SK-N-DZ (cell line): ENCODE results near the gene FBXO17.
"Not testable (repeated sequence)": the region's sequence is repeated elsewhere in the genome, so short reads cannot be mapped to it uniquely, and the experiment has no call there.

Source experiments
- DNase-seq: peaks from one replicate; pipeline ENCODE4 v3.0.0-alpha.2; 2015; ENCODE audit warnings: low spot score

FBXO17 gene

GRCh38 chr19:38980583-38981374 is 5.2 kb upstream of the FBXO17 start:
- no peak for DNase-seq

GRCh38 chr19:38979812-38980211 is 4.3 kb upstream of the FBXO17 start:
- DNase-seq = no peak

DNA sequence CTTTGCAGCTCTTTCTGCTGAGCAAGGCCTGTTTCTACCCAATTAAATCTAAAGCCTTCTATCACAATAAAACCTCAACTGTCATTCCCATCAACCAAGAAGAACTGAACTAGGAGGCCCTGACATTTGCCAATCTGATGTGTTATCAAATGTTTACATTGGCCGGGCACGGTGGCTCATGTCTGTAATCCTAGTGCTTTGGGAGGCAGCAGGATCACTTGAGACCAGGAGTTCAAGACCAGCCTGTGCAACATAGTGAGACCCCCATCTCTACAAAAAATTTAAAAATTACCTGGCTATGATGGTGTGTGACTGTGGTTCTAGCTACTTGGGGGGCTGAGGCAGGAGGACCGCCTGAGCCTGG is 2.8 kb upstream of the FBXO17 start:
- no peak for DNase-seq

DNA sequence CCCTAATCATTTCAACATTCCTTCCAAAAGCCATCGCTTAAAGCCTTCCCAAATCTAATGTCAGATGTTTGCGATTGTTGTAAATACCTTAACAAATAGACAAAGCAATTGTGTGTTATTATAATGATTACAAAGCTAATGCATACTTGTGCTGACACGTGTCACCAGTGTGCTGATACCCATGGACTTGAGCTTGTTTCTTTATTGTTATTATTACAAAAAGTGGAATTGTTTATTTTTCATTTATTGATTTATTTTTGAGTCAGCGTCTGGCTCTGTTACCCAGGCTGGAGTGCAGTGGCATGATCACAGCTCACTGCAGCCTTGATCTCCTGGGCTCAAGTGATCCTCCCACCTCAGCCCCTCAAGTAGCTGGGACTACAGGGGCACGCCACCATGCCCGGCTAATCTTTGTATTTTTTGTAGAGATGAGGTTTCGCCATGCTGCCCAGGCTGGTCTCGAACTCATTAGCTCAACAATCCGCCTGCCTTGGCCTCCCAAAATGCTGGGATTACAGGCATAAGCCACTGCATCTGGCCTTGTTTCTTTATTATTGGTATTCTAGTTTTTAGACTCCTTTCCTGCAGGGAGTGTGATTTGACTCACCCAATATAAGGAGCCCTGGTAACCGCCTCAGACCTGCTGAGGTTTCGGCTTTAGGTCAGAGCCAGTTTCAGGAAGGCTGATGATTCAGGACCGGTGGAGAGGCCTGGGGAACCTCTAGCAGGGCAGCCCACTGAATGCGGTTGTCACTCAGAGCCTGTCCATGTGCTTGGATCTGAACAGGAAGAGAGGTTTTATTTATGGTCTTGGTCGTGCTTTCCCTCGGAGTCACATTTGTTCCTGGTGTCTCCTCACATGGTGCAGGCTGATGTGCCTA is 2.1 kb upstream of the FBXO17 start:
- DNase-seq = no peak

- DNase-seq = peak; percentile 29
Measured at GRCh38 chr19:38975861-38976271, 324 bp upstream of the FBXO17 start.

DNA sequence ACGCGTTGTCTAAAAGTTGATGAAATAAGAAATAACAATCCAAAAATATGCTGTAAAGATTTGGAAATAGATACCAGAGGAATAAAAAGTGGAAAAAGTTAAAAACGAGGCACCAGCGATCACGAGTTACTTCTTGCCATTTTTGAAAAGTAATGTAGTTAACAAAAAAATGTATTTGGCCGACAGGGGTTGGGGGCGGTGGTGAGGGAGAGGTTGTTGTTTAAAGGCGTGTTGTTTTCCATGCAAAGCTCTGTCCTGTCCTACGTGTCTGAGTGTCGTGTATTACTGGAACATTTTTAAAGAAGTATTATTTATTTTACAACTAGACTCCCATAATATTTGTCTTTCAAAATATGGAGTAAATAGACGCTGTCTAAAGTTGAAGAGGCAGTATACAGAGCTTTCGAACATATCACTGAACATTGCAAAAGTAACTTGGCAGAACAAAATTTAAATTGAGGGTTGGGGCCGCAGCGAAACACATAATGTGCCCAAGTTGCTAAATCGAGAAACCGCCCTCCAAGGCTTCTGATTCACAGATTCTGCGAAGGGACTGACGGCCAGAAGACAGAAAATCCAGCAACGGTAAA is 823 bp downstream of the FBXO17 start:
- DNase-seq = no peak

- no peak for DNase-seq
Measured at GRCh38 chr19:38971672-38972071, 3.9 kb downstream of the FBXO17 start.

DNA sequence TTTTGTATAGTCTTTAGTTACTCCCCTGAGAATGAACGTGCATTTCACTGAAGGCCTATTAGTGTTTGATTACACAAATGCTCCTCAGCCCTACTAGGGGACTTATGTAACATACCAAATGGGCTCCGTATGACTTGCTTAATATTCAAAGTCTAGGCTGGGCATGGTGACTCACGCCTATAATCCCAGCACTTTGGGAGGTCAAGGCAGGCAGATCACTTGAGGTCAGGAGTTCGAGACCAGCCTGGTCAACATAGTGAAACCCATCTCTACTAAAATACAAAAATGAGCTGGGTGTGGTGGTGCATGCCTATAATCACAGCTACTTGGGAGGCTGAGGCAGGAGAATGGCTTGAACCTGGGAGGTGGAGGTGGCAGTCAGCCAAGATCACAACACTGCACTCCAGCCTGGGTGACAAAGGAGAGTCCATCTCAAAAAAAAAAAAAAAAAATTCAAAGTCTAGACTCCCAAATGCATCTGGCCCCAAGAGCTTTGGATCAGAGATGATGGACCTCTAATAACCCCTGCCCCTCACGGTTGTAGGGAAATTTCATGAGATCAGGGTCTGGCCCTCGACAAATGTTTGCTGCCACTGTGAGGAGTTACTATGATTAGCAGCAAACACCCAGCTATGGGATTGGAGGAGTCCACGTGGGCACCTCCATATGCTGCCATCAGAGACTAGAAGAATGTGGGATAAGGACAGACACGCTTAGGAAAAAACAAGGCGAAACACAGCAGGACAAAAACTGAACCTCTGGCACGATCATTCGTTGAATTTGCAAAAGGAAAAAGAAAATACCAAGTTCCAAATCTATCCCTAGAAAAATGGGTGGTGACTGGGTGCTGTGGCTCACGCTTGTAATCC is 4.6 kb downstream of the FBXO17 start:
- no peak for DNase-seq

DNA sequence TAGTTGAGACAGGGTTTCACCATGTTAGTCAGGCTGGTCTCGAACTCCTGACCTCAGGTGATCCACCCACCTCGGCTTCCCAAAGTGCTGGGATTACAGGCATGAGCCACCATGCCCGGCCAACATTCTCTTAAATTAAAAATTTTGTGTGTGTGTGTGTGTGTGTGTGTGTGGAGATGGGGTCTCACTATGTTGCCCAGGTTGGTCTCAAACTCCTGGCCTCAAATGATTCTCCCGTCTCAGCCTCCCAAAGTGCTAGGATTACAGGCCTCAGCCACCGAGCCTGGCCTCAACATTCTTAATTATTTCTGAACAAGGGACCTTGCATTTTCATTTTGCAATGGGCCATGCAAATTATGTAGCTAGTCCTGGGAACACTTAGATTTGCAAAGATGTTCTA is 9.4 kb downstream of the FBXO17 start:
- not testable (repeated sequence) for DNase-seq

DNA sequence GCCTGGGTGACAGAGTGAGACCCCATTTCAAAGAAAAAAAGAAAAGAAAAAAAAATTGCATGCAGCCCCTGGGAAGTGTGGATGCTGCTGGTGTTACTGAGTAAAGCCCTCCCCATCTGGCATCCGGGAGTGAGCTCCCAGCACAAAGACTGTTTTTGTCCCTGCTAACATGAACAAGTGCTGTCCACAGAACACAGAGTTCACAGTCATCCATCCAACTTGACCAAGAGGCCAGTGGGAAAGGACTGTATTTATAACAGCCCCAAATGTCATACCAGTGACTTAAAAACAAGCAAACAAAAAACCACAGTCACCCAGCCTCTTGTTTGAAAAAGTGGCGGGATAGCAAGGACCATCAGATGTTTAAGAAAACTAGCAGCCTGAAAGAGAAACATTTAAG is 10.8 kb downstream of the FBXO17 start:
- no peak for DNase-seq

- DNase-seq = no peak
Measured at GRCh38 chr19:38959618-38960017, 15.9 kb downstream of the FBXO17 start.

- DNase-seq = no peak
Measured at GRCh38 chr19:38958301-38958700, 17.2 kb downstream of the FBXO17 start.

- no peak for DNase-seq
Measured at GRCh38 chr19:38956264-38956663, 19.3 kb downstream of the FBXO17 start.

DNA sequence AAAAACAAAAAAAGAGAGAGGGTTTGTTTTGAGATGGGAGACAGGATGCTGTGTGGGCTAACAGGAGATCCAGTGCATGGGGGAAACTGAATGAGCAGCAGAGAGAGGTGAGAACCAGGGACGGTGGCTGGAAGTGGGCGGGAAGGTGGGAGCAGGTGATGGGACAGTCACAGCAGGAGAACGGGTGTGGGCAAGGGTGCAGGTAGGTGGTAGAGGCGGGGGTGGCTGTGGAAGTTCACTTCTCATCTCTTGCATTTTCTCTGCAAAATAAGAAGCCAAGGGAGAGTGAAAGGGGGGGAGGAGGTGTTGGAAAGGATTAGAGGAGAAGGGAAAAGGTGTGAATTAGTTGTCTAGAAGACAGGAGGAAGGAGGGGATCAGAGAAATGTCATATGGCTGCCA is 21.9 kb downstream of the FBXO17 start:
- DNase-seq = no peak

DNA sequence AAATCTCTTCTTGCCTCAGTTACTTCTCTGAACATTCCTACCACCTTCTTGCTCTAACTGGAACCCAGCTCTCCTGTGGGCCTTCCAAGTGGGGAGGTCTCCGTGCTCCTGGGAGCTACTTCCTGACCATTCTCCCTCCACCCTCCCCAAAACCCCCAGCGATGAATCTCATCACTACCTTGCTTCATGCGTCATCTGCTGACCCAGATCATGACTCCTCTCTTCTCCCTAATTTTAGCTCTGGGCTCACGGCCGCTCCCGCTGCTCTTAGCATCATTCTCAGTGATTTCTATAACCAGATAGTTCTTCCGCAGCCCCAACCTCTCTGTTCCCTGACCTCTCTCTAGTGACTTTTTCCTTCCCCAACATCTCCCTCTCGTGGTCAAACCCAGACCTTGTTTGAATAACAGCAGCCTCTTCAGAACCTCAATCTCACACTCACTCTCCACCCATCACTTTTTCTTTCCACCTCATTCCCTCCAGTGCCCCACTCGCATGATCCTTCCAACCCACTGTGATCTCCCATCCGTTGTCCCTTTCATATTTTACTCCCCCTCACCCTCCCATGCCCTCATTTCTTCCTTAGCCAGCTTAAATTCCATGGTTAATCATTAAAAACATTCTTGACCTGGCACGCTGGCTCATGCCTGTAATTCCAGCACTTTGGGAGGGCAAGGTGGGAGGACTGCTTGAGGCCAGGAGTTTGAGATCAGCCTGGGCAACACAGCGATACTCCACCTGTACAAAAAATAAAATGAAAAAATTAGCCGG is 23.0 kb downstream of the FBXO17 start:
- peak; percentile 60 for DNase-seq

DNA sequence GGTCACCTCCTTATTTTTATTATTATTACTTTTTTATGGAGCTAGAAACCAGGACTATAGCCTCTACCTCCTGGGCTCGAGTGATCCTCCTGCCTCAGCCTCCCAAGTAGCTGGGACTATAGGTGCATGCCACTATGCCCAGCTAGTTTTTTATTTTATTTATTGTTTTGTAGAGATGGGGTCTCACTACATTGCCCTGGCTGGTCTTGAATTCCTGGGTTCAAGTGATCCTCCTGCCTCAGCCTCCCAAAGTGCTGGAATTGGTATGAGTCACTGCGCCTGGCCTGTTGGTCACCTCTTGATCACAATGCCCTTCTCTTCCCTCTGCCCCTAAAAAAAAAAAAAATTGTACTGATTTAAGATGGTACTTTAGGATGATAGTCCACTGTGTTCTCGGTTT is 24.4 kb downstream of the FBXO17 start:
- no peak for DNase-seq

DNA sequence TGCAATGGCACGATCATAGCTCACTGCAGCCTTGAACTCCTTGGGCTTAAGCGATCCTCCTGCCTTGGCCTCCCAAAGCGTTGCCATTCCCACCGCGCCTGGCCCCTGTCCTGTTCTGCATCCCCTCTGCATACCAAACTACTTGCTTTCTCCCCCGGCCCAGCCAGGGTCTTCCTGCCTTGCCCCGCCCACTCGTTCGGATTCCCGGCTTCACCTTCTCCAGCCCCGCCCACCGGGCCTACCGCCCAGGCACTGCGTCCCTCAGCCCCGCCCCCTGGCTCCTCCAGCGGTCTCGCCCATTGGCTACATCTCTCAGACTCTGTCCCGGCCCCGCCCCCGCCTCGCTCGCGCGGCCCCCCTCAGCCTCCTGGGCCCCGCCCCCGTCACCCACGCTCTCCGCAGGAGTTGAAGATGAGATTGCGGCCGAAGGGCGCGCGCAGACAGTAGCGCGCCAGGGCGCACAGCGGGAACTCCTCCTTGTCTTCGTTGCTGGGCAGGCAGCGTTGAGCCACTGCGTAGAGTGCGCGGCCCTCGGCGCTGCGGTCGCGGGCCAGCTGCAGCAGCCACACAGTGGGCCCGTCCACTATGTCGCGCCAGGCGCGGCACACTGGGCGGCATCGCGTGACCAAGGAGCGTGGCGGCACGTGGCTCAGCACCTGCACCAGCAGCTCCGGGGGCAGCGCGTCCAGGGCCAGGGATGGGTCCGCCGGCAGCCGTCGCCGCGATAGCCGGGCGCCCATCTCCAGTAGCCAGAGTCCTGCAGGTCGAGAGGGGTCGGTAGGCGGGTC is 25.8 kb downstream of the FBXO17 start:
- DNase-seq = peak; percentile 94

- no peak for DNase-seq
Measured at GRCh38 chr19:38946229-38947010, 29.1 kb downstream of the FBXO17 start.
